ENCODE measurements around the gene TCF21. TPM values are rescaled to one million over a fixed set of nuclear protein-coding genes. Genes with fewer than 3 reads are reported as not detected.

Gene TCF21
- total and polyA plus RNA-seq, 4 donors = 14.5 to 80.9 (median 31.6) TPM

GRCh38 chr6:133887880-133888230 lies 1.1 kb upstream of the TCF21 start:
- H3K4me3 ChIP-seq = no peak overlapping the region
- H3K27me3 ChIP-seq (ENCODE audit: control insufficient read depth in 3 of 3, insufficient read depth in 3 of 3, low read length in 2 of 3) = peaks cover 2 to 32% (median 7%) of the 10 kb centered on the region in 3 donors
- DNase-seq = peak in 2 of 3 donors; percentile 38 to 50
- peaks cover 0 to 4% (median 0%) of the 10 kb centered on the region in 4 donors for H3K9me3 ChIP-seq (ENCODE audit: control insufficient read depth in 4 of 4, insufficient read depth in 3 of 4, low read length in 3 of 4)
- peaks cover 0 to 37% (median 5%) of the 10 kb centered on the region in 5 donors for H3K4me1 ChIP-seq (ENCODE audit: control insufficient read depth in 5 of 5, insufficient read depth in 5 of 5, low read length in 5 of 5)
- no peak overlapping the region for H3K27ac ChIP-seq (ENCODE audit: low read depth in 1 of 2, low read length in 1 of 2)
- peak overlapping the region in 1 of 2 donors; percentile 100 for H3K9ac ChIP-seq (ENCODE audit: insufficient read depth in 1 of 2, low read length in 2 of 2)
- no peak for TF ChIP-seq CTCF (IDR thresholded peaks at IDR 0.05; ENCODE audit: control extremely low read depth, extremely low read depth)
- no peak for ATAC-seq (ENCODE audit: insufficient read depth, low FRiP score)
- 47 to 62% methylated on average over 1 of the region's 1 CpG for WGBS, 2 donors
- H3K36me3 ChIP-seq (ENCODE audit: control insufficient read depth in 4 of 4, insufficient read depth in 4 of 4, low read length in 4 of 4) = peaks cover 0 to 38% (median 13%) of the 10 kb centered on the region in 4 donors

- H3K27ac ChIP-seq (ENCODE audit: low read depth in 1 of 2, low read length in 1 of 2) = peak overlapping the region; percentile 11 to 94
- H3K9ac ChIP-seq (ENCODE audit: insufficient read depth in 1 of 2, low read length in 2 of 2) = peak overlapping the region; percentile 89 to 100
- H3K27me3 ChIP-seq (ENCODE audit: control insufficient read depth in 3 of 3, insufficient read depth in 3 of 3, low read length in 2 of 3) = peaks cover 2 to 45% (median 16%) of the 10 kb centered on the region in 3 donors
- TF ChIP-seq CTCF (IDR thresholded peaks at IDR 0.05; ENCODE audit: control extremely low read depth, extremely low read depth) = no peak
- 4 to 8% methylated on average over 53 to 56 of the region's 56 CpGs for WGBS, 2 donors
- DNase-seq (peak; percentile 69 to 77 (median 72)), ATAC-seq (ENCODE audit: insufficient read depth, low FRiP score) (peak; percentile 12)
- H3K4me1 ChIP-seq (ENCODE audit: control insufficient read depth in 5 of 5, insufficient read depth in 5 of 5, low read length in 5 of 5) = peaks cover 0 to 54% (median 15%) of the 10 kb centered on the region in 5 donors
- peaks cover 0 to 57% (median 20%) of the 10 kb centered on the region in 4 donors for H3K36me3 ChIP-seq (ENCODE audit: control insufficient read depth in 4 of 4, insufficient read depth in 4 of 4, low read length in 4 of 4)
- peak overlapping the region; percentile 49 for H3K4me3 ChIP-seq
- H3K9me3 ChIP-seq (ENCODE audit: control insufficient read depth in 4 of 4, insufficient read depth in 3 of 4, low read length in 3 of 4) = peaks cover 0 to 6% (median 0%) of the 10 kb centered on the region in 4 donors
These were observed 867 bp downstream of the TCF21 start for GRCh38 chr6:133889557-133890403.

- H3K4me1 ChIP-seq (ENCODE audit: control insufficient read depth in 5 of 5, insufficient read depth in 5 of 5, low read length in 5 of 5) = peaks cover 0 to 54% (median 14%) of the 10 kb centered on the region in 5 donors
- H3K4me3 ChIP-seq = no peak overlapping the region
- ATAC-seq (ENCODE audit: insufficient read depth, low FRiP score) = no peak
- peaks cover 0 to 61% (median 20%) of the 10 kb centered on the region in 4 donors for H3K36me3 ChIP-seq (ENCODE audit: control insufficient read depth in 4 of 4, insufficient read depth in 4 of 4, low read length in 4 of 4)
- WGBS, 2 donors = 4% methylated on average over 4 of the region's 4 CpGs
- peak overlapping the region in 1 of 2 donors; percentile 42 for H3K27ac ChIP-seq (ENCODE audit: low read depth in 1 of 2, low read length in 1 of 2)
- DNase-seq = peak in 2 of 3 donors; percentile 32 to 64
- peaks cover 2 to 47% (median 16%) of the 10 kb centered on the region in 3 donors for H3K27me3 ChIP-seq (ENCODE audit: control insufficient read depth in 3 of 3, insufficient read depth in 3 of 3, low read length in 2 of 3)
- peak overlapping the region; percentile 89 to 100 for H3K9ac ChIP-seq (ENCODE audit: insufficient read depth in 1 of 2, low read length in 2 of 2)
- no peak for TF ChIP-seq CTCF (IDR thresholded peaks at IDR 0.05; ENCODE audit: control extremely low read depth, extremely low read depth)
- H3K9me3 ChIP-seq (ENCODE audit: control insufficient read depth in 4 of 4, insufficient read depth in 3 of 4, low read length in 3 of 4) = peaks cover 0 to 6% (median 0%) of the 10 kb centered on the region in 4 donors
These were observed 1.8 kb downstream of the TCF21 start for GRCh38 chr6:133890711-133891148.
